ENCODE data around the gene TAMM41. TPM values are rescaled to one million over a fixed set of nuclear protein-coding genes. Genes with fewer than 3 reads are reported as not detected.

TAMM41 gene
- total RNA-seq, 1 experiment from 2014 or later, result 24.3 TPM

DNA sequence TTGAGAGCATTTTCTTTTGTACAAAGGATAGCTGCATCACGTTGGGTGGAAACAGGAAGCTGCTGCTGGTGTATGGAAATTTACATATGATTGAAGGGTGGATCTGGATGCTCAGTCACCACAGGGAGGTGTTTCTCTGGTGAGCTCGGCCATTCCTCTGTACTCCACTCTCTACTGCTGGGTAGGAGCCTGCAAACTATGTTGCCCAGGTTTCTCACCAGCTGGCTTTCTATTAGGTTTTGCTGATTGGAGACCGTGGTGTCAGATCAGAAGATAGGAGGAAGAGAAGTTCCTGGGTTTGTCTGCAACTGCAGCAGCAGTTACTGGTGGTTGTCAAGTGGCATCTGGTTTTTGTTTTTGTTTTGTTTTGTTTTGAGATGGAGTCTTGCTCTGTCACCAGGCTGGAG is 61.7 kb downstream of the TAMM41 start:
- Histone ChIP-seq H3K27ac (ENCODE audit: insufficient read length, low read depth, low read length) (no peak overlapping the region), H4K8ac (replicated peaks; ENCODE audit: insufficient read length, low read depth, low read length) (no peak overlapping the region), H3K56ac (ENCODE audit: insufficient read length, low read depth, low read length) (no peak overlapping the region), H4K91ac (ENCODE audit: insufficient read length, low read depth, low read length) (no peak overlapping the region), H3K79me2 (ENCODE audit: insufficient read depth, low read length) (no peaks in the 10 kb centered on the region), H2BK20ac (ENCODE audit: low read depth, low read length, poor library complexity, severe bottlenecking) (no peak overlapping the region), H2BK15ac (ENCODE audit: low read depth, low read length) (no peak overlapping the region), H2BK12ac (ENCODE audit: insufficient read length, low read depth, low read length) (no peak overlapping the region), H3K14ac (ENCODE audit: insufficient read depth, low read length) (peak overlapping the region; percentile 20; the same call in 1 of the 2 replicates), H3K79me1 (ENCODE audit: insufficient read depth, low read depth, low read length, poor library complexity, severe bottlenecking) (no peaks in the 10 kb centered on the region), H3T11ph (ENCODE audit: low read length) (no peak overlapping the region), H3K4me1 (ENCODE audit: insufficient read depth, low read length) (peaks cover 3% of the 10 kb centered on the region; the same call in 1 of the 2 replicates), H3K23me2 (ENCODE audit: insufficient read length, low read depth, low read length, poor library complexity, severe bottlenecking) (no peaks in the 10 kb centered on the region), H2AK5ac (ENCODE audit: insufficient read length, low read length) (no peak overlapping the region), H3K9me3 (ENCODE audit: control insufficient read depth, low read depth, low read length) (no peaks in the 10 kb centered on the region), H2AFZ (ENCODE audit: low read length) (no peak overlapping the region), H2BK120ac (ENCODE audit: low read depth, low read length, poor library complexity, severe bottlenecking) (no peak overlapping the region), H2BK5ac (ENCODE audit: insufficient read length, low read length) (no peak overlapping the region), H3K18ac (ENCODE audit: insufficient read length, low read depth, low read length) (no peak overlapping the region), H3K9ac (ENCODE audit: extremely low read depth, insufficient read length, low read length) (no peak overlapping the region), H3K4me2 (ENCODE audit: insufficient read depth, insufficient read length, low read length) (no peak overlapping the region), H3K27me3 (ENCODE audit: insufficient read depth, low read length) (no peaks in the 10 kb centered on the region), H4K5ac (ENCODE audit: insufficient read length, low read depth, low read length) (no peak overlapping the region), H3K23ac (ENCODE audit: insufficient read length, low read depth, low read length) (no peak overlapping the region), H4K20me1 (ENCODE audit: control insufficient read depth, insufficient read depth, insufficient read length) (no peaks in the 10 kb centered on the region), H3K4ac (ENCODE audit: low read depth, low read length) (no peak overlapping the region)
- Mint-ChIP-seq H3K4me3 (no peak overlapping the region), H3K27ac (peak overlapping the region in 2 of 3 experiments; percentile 59 to 77; a peak in 2 of 7 replicates), H3K27me3 (ENCODE audit: low read depth) (no peaks in the 10 kb centered on the region), H3K9me3 (no peaks in the 10 kb centered on the region), H3K4me1 (peaks cover 5% of the 10 kb centered on the region in 2 experiments), H3K36me3 (ENCODE audit: insufficient read depth in 1 of 3, low read depth in 3 of 3) (peaks cover 20 to 32% (median 26%) of the 10 kb centered on the region in 3 experiments)
- peak; percentile 35 for DNase-seq
- no CpG with 5 or more reads among the region's 3 CpGs for WGBS (ENCODE audit: extremely low coverage, insufficient read length, low lambda C conversion rate)
- TF ChIP-seq, protein P1, sequence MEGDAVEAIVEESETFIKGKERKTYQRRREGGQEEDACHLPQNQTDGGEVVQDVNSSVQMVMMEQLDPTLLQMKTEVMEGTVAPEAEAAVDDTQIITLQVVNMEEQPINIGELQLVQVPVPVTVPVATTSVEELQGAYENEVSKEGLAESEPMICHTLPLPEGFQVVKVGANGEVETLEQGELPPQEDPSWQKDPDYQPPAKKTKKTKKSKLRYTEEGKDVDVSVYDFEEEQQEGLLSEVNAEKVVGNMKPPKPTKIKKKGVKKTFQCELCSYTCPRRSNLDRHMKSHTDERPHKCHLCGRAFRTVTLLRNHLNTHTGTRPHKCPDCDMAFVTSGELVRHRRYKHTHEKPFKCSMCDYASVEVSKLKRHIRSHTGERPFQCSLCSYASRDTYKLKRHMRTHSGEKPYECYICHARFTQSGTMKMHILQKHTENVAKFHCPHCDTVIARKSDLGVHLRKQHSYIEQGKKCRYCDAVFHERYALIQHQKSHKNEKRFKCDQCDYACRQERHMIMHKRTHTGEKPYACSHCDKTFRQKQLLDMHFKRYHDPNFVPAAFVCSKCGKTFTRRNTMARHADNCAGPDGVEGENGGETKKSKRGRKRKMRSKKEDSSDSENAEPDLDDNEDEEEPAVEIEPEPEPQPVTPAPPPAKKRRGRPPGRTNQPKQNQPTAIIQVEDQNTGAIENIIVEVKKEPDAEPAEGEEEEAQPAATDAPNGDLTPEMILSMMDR (conservative IDR thresholded peaks at IDR 0.05), result no peak
